Gastrocnemius medialis (tissue), 4 donors: ENCODE results near the gene CD82.

Experiments used
- POLR2A ChIP-seq, 2 donors: fragments of 450-650 bp; IDR thresholded peaks; one replicate each; pipeline ENCODE4 v1.6.1; 2017; ENCODE audit warnings: antibody characterized with exemption in 2 of 2, mild to moderate bottlenecking in 2 of 2, moderate library complexity in 2 of 2
- TF ChIP-seq, protein P1 (sequence below), 5 experiments: fragments of 450-650 bp in 3 of 5; fragments of 200-600 bp in 2 of 5; sonication (generic) in 2 of 5; IDR thresholded peaks in 4 of 5; conservative IDR thresholded peaks in 1 of 5; 1 replicate in 4 of 5; 2 replicates in 1 of 5; pipeline ENCODE4 v1.5.1; 2016 to 2019; ENCODE audit warnings: antibody characterized with exemption in 5 of 5, mild to moderate bottlenecking in 3 of 5, moderate library complexity in 3 of 5

DNA sequence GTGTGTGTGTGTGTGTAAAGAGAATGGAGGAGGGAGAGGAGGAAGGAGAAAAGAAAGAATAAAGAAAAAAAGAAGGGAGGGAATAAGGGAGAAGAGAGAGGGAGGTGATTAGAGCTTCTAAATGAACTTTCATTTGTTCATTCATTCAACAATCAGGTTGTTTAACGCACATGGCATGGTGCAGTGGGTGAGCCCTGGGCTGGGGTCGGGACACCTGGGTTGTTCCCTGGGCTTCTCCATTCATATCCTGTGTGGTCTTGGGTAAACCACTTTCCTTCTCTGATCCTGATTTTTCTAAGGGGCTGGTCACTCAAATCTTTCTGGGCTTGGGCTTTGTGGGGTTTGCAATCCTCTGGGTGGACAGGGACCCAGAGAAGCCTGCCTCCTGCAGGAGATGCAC is 47.9 kb upstream of the CD82 start:
- TF ChIP-seq, protein P1, sequence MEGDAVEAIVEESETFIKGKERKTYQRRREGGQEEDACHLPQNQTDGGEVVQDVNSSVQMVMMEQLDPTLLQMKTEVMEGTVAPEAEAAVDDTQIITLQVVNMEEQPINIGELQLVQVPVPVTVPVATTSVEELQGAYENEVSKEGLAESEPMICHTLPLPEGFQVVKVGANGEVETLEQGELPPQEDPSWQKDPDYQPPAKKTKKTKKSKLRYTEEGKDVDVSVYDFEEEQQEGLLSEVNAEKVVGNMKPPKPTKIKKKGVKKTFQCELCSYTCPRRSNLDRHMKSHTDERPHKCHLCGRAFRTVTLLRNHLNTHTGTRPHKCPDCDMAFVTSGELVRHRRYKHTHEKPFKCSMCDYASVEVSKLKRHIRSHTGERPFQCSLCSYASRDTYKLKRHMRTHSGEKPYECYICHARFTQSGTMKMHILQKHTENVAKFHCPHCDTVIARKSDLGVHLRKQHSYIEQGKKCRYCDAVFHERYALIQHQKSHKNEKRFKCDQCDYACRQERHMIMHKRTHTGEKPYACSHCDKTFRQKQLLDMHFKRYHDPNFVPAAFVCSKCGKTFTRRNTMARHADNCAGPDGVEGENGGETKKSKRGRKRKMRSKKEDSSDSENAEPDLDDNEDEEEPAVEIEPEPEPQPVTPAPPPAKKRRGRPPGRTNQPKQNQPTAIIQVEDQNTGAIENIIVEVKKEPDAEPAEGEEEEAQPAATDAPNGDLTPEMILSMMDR (IDR thresholded peaks at IDR 0.05 in 4 of 5, conservative IDR thresholded peaks at IDR 0.05 in 1 of 5), result no peak
- TF ChIP-seq POLR2A (IDR thresholded peaks at IDR 0.05), result no peak
